AG04450 (cell line): ENCODE results near the gene NUFIP2. TPM values are rescaled to one million over a fixed set of nuclear protein-coding genes. Genes with fewer than 3 reads are reported as not detected.

Experiments used
- CTCF ChIA-PET: fragments of 300-600, 350-600 bp; formaldehyde crosslinking; extraction: SDS; loops from one replicate; lab custom pipeline; 2022; ENCODE audit warnings: antibody characterized with exemption, inconsistent platforms; lab: Charles Lee
- POLR2A ChIA-PET: fragments of 350-600 bp; formaldehyde crosslinking; extraction: SDS; loops from one replicate; lab custom pipeline; 2021; ENCODE audit warnings: antibody characterized with exemption, inconsistent platforms; lab: Yijun Ruan, JAX
- DNase-seq: peaks from one replicate; pipeline ENCODE4 v3.0.0-alpha.2; 2011; ENCODE audit warnings: low read depth, low spot score
- H3K27ac ChIP-seq: one replicate; pipeline ENCODE4 v1.5.1; 2012; ENCODE audit warnings: low read depth, low read length, control low read depth
- H3K27me3 ChIP-seq: one replicate; pipeline ENCODE4 v1.6.0; 2012; ENCODE audit warnings: low read length; ENCODE audit not compliant: control insufficient read depth, insufficient read depth
- H3K4me3 ChIP-seq: 2 replicates; pipeline ENCODE4 v1.5.1; 2011; ENCODE audit warnings: mild to moderate bottlenecking, low read depth, low read length, control low read depth
- H3K9me3 ChIP-seq: 2 replicates; pipeline ENCODE4 v1.5.1; 2012; ENCODE audit warnings: low read length; ENCODE audit not compliant: control insufficient read depth, insufficient read depth
- polyA plus RNA-seq: library from polyadenylated mRNA; depleted of rRNA; stranded (reverse); fragments of >200 nt; gene quantifications from 2 replicates; pipeline ENCODE4 v1.2.3, GENCODE V29; 2011
- TF ChIP-seq, protein P1 (sequence below): IDR thresholded peaks from 2 replicates; pipeline ENCODE4 v1.5.1; 2011; ENCODE audit warnings: low read depth, low read length, control low read depth, inconsistent platforms

The NUFIP2 gene
- polyA plus RNA-seq, 1 experiment, result 14.7 TPM

DNA sequence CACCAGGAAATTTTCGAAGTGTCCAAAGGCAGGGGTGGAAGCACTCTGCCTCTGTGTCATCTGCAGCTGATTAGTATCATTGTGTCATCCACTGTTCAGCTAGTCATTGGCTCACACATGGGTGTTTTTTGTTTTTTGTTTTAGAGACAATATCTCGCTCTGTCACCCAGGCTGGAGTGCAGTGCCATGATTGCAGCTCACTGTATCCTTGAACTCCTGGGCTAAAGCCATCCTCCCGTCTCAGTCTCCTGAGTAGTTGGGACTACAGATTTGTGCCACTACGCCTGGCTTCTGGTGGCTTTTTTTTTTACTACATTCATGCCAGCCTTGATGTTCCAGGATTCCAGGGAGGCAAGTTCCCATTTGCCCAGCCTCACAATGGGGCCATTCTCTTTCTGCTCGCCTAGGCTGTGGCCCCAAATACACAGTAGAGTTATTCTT lies 81.2 kb downstream of the NUFIP2 start:
- peak overlapping the region; percentile 11 for H3K27ac ChIP-seq

DNA sequence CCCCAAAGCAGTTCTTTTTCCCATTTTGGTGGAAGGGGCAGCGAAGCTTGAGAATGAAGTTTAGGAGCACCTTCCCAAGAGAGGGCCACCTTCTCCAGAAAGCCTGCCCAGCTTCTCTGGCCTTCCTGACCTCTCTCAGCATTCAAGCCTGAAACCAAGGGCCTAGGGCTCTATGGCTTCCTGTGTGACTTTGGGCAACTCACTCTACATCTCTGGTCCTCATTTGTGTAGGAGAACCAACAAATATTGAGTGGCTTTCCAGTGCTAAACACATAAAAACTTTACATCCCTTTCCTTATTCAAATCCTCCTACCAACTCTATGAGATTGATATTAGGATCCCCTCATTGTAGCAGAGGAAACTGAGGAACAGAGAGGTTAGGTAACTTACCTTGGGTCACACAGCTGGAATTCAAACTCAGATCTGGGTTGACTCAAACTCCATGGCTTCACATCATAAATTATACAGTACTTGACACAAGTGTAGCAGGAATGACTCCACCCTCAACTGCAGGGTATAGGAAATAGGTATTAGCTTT lies 81.8 kb downstream of the NUFIP2 start:
- Histone ChIP-seq H3K27me3 (peaks cover 2% of the 10 kb centered on the region), H3K27ac (no peak overlapping the region), H3K4me3 (no peak overlapping the region), H3K9me3 (no peaks in the 10 kb centered on the region)
- no peak for DNase-seq
- ChIA-PET CTCF (interaction anchor here (1.1 to 3.9 kb wide), 4 partner anchors 8 to 67 kb away, joined by 5 to 25 read pairs (median 12); partner anchors contain the start of gene MYO18A), POLR2A (interaction anchor here (0.6 to 1.6 kb wide), 3 partner anchors 32 to 63 kb away, joined by 3 to 5 read pairs (median 3); partner anchors contain the start of gene MYO18A)
- TF ChIP-seq, protein P1, sequence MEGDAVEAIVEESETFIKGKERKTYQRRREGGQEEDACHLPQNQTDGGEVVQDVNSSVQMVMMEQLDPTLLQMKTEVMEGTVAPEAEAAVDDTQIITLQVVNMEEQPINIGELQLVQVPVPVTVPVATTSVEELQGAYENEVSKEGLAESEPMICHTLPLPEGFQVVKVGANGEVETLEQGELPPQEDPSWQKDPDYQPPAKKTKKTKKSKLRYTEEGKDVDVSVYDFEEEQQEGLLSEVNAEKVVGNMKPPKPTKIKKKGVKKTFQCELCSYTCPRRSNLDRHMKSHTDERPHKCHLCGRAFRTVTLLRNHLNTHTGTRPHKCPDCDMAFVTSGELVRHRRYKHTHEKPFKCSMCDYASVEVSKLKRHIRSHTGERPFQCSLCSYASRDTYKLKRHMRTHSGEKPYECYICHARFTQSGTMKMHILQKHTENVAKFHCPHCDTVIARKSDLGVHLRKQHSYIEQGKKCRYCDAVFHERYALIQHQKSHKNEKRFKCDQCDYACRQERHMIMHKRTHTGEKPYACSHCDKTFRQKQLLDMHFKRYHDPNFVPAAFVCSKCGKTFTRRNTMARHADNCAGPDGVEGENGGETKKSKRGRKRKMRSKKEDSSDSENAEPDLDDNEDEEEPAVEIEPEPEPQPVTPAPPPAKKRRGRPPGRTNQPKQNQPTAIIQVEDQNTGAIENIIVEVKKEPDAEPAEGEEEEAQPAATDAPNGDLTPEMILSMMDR, result no peak

More for the DNA sequence above, 81.2 kb downstream of the NUFIP2 start:
- TF ChIP-seq, protein P1, result no peak
- DNase-seq, result no peak
- Histone ChIP-seq H3K27me3 (no peaks in the 10 kb centered on the region), H3K9me3 (no peaks in the 10 kb centered on the region), H3K4me3 (no peak overlapping the region)
- ChIA-PET POLR2A (interaction anchor here (0.6 to 1.6 kb wide), 3 partner anchors 33 to 64 kb away, joined by 3 to 5 read pairs (median 3); partner anchors contain the start of gene MYO18A), CTCF (interaction anchor here (1.1 to 2.6 kb wide), 3 partner anchors 32 to 67 kb away, joined by 5 to 12 read pairs (median 11); partner anchors contain the start of gene MYO18A)

GRCh38 chr17:29210879-29211278 lies 83.1 kb downstream of the NUFIP2 start:
- TF ChIP-seq, protein P1, result no peak
- CTCF ChIA-PET, result interaction anchor here (3.9 kb wide), 1 partner anchor 9 kb away, joined by 25 read pairs; no protein-coding TSS in a partner anchor
- no peak overlapping the region for H3K27ac ChIP-seq
- H3K9me3 ChIP-seq, result no peaks in the 10 kb centered on the region
- DNase-seq, result no peak
- no peak overlapping the region for H3K4me3 ChIP-seq
- POLR2A ChIA-PET, result interaction anchor here (1.6 kb wide), 1 partner anchor 31 kb away, joined by 3 read pairs; the partner anchor contains the start of gene MYO18A
- H3K27me3 ChIP-seq, result peaks cover 2% of the 10 kb centered on the region

- TF ChIP-seq, protein P1, result no peak
- Histone ChIP-seq H3K4me3 (no peak overlapping the region), H3K27me3 (peaks cover 6% of the 10 kb centered on the region), H3K27ac (no peak overlapping the region), H3K9me3 (no peaks in the 10 kb centered on the region)
- ChIA-PET CTCF (interaction anchor here (0.7 to 3.9 kb wide), 3 partner anchors 11 to 92 kb away, joined by 3 to 25 read pairs (median 3); no protein-coding TSS in a partner anchor), POLR2A (no interaction called here)
- no peak for DNase-seq
These were observed 84.9 kb downstream of the NUFIP2 start for GRCh38 chr17:29209073-29209472.

- H3K4me3 ChIP-seq, result no peak overlapping the region
- H3K27me3 ChIP-seq, result peaks cover 6% of the 10 kb centered on the region
- H3K27ac ChIP-seq, result no peak overlapping the region
- CTCF ChIA-PET, result interaction anchor here (0.9 to 4.0 kb wide), 5 partner anchors 11 to 91 kb away, joined by 3 to 26 read pairs (median 5); partner anchors contain the start of gene MYO18A
- TF ChIP-seq, protein P1, result no peak
- H3K9me3 ChIP-seq, result no peaks in the 10 kb centered on the region
- POLR2A ChIA-PET, result interaction anchor here (0.6 kb wide), 1 partner anchor 74 kb away, joined by 3 read pairs; no protein-coding TSS in a partner anchor
- no peak for DNase-seq
These were observed 86.0 kb downstream of the NUFIP2 start for GRCh38 chr17:29207975-29208374.
